Activated naive CD4-positive, alpha-beta T cell treated with anti-CD3 and anti-CD28 coated beads, Interleukin-2, amount 10 ng/mL, durations not matched to agents 7 days and 5 days (primary cell): ENCODE results near the gene FMN2.

Source experiments
- CTCF ChIA-PET: fragments of 350-600 bp; sonication (Branson Sonifier 250); formaldehyde crosslinking; loops from one replicate; lab custom pipeline; 2021; ENCODE audit warnings: antibody characterized with exemption; lab: Charles Lee
- DNase-seq: peaks from one replicate; pipeline ENCODE4 v3.0.0-alpha.2; 2020
- H3K27ac Mint-ChIP-seq: one replicate; pipeline ENCODE4 v1.8.0; 2021; ENCODE audit warnings: mild to moderate bottlenecking, moderate library complexity, mixed read lengths
- H3K27me3 Mint-ChIP-seq: one replicate; pipeline ENCODE4 v1.8.0; 2021; ENCODE audit warnings: mild to moderate bottlenecking, mixed read lengths
- H3K36me3 Mint-ChIP-seq: one replicate; pipeline ENCODE4 v1.8.0; 2021; ENCODE audit warnings: mixed read lengths
- H3K4me1 Mint-ChIP-seq: one replicate; pipeline ENCODE4 v1.8.0; 2021; ENCODE audit warnings: mixed read lengths
- H3K4me3 Mint-ChIP-seq: one replicate; pipeline ENCODE4 v1.8.0; 2021; ENCODE audit warnings: mild to moderate bottlenecking, moderate library complexity, mixed read lengths
- H3K9me3 Mint-ChIP-seq: one replicate; pipeline ENCODE4 v1.8.0; 2021; ENCODE audit warnings: mixed read lengths

The FMN2 gene

GRCh38 chr1:240362046-240362445, 270.4 kb downstream of the FMN2 start:
- DNase-seq = no peak
- no peaks in the 10 kb centered on the region for H3K4me1 Mint-ChIP-seq
- CTCF ChIA-PET = no interaction called here

DNA sequence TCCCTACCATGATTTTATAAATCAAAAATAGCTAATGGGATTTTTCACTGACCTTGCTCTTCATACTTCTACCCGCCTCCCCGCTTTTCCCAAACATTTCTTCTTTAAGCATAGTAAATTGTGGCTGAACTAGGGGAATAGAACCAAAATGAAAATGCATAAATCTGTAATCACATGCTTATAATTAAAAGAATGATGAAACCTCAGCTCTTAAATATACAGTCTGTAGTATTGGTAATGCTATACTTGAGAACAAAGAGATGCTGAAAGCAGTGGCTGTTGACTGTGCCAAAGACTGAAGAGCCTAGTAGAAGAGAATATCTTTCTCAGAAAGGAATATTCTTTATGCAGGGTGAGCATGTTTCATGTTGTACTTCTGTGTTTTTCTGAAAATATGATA, 271.1 kb downstream of the FMN2 start:
- Mint-ChIP-seq H3K9me3 (peaks cover 7% of the 10 kb centered on the region), H3K4me3 (no peak overlapping the region), H3K27me3 (no peaks in the 10 kb centered on the region), H3K27ac (no peak overlapping the region), H3K36me3 (no peaks in the 10 kb centered on the region), H3K4me1 (no peaks in the 10 kb centered on the region)
- DNase-seq = no peak
- CTCF ChIA-PET = no interaction called here

More at GRCh38 chr1:240362046-240362445, 270.4 kb downstream of the FMN2 start:
- Mint-ChIP-seq H3K36me3 (no peaks in the 10 kb centered on the region), H3K27me3 (no peaks in the 10 kb centered on the region), H3K27ac (no peak overlapping the region), H3K4me3 (no peak overlapping the region), H3K9me3 (peaks cover 7% of the 10 kb centered on the region)

DNA sequence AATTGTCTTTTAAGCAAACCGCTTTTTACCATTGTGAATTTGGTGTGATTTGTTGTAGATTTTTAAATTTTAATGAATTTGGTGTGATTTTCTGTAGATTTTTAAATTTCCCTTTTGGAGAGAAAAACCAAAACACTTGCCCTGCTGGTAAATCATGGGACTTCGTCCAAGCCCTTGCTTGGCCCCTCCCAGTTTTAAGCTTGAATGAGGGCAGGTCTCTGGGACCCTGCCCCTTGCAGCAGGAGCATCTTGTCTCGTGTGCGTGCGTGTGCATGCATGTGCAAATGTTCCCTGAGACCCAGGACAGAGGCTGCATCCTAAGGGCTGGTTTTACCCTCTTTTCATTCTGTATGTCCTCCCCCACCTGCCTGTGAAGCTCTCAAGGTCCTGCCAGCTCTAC, 271.6 kb downstream of the FMN2 start:
- Mint-ChIP-seq H3K36me3 (no peaks in the 10 kb centered on the region), H3K4me3 (no peak overlapping the region), H3K9me3 (peaks cover 7% of the 10 kb centered on the region), H3K4me1 (no peaks in the 10 kb centered on the region), H3K27ac (no peak overlapping the region), H3K27me3 (no peaks in the 10 kb centered on the region)
- DNase-seq = no peak
- CTCF ChIA-PET = no interaction called here

DNA sequence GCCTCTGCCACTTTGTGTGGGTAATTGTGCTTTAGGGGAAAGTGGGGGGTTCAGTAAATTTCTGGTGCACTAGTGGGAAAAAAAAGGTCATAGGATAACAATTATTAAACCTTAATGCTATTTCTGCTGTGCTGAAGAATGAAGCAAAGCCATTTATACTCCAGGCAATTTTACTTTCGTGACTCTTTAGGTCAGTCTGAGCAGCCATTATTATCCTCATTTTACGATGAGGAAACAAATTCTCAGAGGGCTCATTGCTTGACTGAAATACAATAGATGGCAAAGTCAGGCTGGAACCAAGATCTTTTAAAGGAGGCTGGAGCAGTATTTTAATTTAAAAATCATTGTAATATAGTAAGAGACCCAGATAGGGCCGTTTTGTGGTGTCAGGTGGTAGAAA, 272.2 kb downstream of the FMN2 start:
- Mint-ChIP-seq H3K4me3 (no peak overlapping the region), H3K36me3 (no peaks in the 10 kb centered on the region), H3K4me1 (no peaks in the 10 kb centered on the region), H3K9me3 (peaks cover 8% of the 10 kb centered on the region), H3K27ac (no peak overlapping the region), H3K27me3 (no peaks in the 10 kb centered on the region)
- CTCF ChIA-PET = no interaction called here
- DNase-seq = no peak

DNA sequence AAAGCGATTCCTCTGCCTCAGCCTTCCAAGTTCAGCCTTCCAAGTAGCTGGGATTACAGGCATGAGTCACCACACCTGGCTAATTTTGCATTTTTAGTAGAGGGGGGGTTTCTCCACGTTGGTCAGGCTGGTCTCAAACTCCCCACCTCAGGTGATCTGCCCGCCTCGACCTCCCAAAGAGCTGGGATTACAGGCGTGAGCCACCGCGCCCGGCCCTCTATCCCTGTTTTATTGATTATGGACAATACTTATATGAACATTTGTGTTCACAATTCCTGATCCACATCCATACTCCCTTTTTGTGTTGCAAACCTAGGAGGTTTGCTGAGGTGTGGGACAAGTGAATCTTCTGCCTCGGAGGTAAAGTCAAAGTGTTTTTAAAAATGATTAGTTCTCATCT, 275.0 kb downstream of the FMN2 start:
- CTCF ChIA-PET = no interaction called here
- no peak for DNase-seq
- Mint-ChIP-seq H3K27me3 (no peaks in the 10 kb centered on the region), H3K36me3 (no peaks in the 10 kb centered on the region), H3K4me3 (no peak overlapping the region), H3K4me1 (no peaks in the 10 kb centered on the region), H3K27ac (no peak overlapping the region), H3K9me3 (peaks cover 5% of the 10 kb centered on the region)

- no peaks in the 10 kb centered on the region for H3K4me1 Mint-ChIP-seq
- CTCF ChIA-PET = no interaction called here
- H3K27me3 Mint-ChIP-seq = no peaks in the 10 kb centered on the region
- H3K4me3 Mint-ChIP-seq = no peak overlapping the region
- no peak for DNase-seq
- H3K9me3 Mint-ChIP-seq = peaks cover 14% of the 10 kb centered on the region
- H3K36me3 Mint-ChIP-seq = no peaks in the 10 kb centered on the region
- H3K27ac Mint-ChIP-seq = no peak overlapping the region
Measured at GRCh38 chr1:240385551-240385950, 293.9 kb downstream of the FMN2 start.

- Mint-ChIP-seq H3K4me3 (no peak overlapping the region), H3K27me3 (no peaks in the 10 kb centered on the region), H3K27ac (no peak overlapping the region), H3K36me3 (no peaks in the 10 kb centered on the region), H3K9me3 (peaks cover 9% of the 10 kb centered on the region), H3K4me1 (no peaks in the 10 kb centered on the region)
- CTCF ChIA-PET = interaction anchor here (0.8 kb wide), 1 partner anchor 123 kb away, joined by 3 read pairs; no protein-coding TSS in a partner anchor
- DNase-seq = no peak
Measured at GRCh38 chr1:240385985-240386978, 294.6 kb downstream of the FMN2 start.

DNA sequence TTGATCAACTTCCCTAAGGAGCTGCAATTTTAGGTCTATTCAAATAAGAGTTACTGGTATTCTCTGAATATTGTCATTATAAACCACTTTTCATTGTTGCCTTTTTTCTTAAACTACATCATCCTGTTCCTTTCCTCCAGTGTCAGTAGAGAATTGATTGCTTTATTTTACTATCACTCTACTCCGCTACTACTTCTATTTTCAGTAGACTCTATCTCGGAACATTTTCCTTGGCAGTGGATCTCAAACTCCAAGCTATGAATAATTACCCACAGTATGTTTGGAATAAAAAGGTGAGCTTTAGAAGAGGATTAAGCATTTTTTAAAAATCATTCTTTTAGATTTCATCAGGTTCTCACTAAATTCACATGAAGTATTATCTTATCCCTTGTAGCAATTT, 295.4 kb downstream of the FMN2 start:
- H3K27ac Mint-ChIP-seq = no peak overlapping the region
- no peak for DNase-seq
- no peak overlapping the region for H3K4me3 Mint-ChIP-seq
- H3K36me3 Mint-ChIP-seq = no peaks in the 10 kb centered on the region
- CTCF ChIA-PET = interaction anchor here (0.8 kb wide), 1 partner anchor 124 kb away, joined by 3 read pairs; no protein-coding TSS in a partner anchor
- H3K9me3 Mint-ChIP-seq = peaks cover 6% of the 10 kb centered on the region
- no peaks in the 10 kb centered on the region for H3K27me3 Mint-ChIP-seq
- no peaks in the 10 kb centered on the region for H3K4me1 Mint-ChIP-seq

DNA sequence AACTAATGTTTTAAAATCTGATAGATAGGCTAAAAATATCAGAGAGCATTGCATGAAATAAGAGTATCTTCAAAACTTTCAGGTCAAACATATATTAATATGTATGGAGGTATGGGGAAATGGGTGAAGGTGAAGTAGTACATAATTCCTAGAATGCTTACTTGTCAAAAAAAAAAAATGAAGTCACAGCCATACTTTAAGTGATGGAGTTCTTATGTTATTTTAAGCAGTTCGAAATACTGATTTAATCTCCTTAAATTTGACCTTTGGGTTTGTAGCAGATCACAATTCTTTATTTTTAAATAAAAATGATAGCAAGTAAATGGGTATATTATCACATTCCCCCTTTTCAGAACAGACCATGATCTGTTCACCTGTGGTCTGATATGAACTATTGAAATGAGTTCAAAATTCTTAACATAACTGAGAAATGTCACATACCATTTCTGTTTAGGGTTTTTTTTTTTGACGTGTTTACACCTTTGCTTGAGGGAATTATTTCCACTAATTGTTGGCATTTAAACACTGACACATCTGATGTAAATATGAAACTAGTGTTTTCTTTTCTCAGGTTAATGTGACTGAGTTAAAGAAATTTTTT, 300.1 kb downstream of the FMN2 start:
- no peaks in the 10 kb centered on the region for H3K4me1 Mint-ChIP-seq
- H3K27ac Mint-ChIP-seq = no peak overlapping the region
- CTCF ChIA-PET = no interaction called here
- no peak for DNase-seq
- no peaks in the 10 kb centered on the region for H3K27me3 Mint-ChIP-seq
- no peak overlapping the region for H3K4me3 Mint-ChIP-seq
- no peaks in the 10 kb centered on the region for H3K9me3 Mint-ChIP-seq
- no peaks in the 10 kb centered on the region for H3K36me3 Mint-ChIP-seq

GRCh38 chr1:240394353-240394752, 302.7 kb downstream of the FMN2 start:
- Mint-ChIP-seq H3K27me3 (no peaks in the 10 kb centered on the region), H3K27ac (no peak overlapping the region)
- CTCF ChIA-PET = interaction anchor here (0.6 kb wide), 1 partner anchor 545 kb away, joined by 3 read pairs; no protein-coding TSS in a partner anchor

DNA sequence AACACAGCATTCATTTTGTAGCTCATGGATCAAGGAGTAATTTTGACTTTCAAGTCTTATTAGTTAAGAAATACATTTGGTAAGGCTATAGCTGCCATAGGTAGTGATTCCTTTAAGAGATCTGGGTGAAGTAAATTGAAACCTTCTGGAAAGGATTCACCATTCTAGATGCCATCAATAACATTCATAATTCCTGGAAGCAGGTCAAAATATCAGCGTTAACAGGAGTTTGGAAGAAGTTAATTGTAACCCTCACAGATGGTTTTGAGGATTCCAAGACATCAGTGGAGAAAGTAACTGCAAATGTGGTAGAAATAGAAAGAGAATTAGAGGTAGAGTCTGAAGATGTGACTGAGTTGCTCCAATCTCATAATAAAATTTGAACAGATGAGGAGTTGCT, 303.7 kb downstream of the FMN2 start:
- no peak overlapping the region for H3K27ac Mint-ChIP-seq
- H3K27me3 Mint-ChIP-seq = no peaks in the 10 kb centered on the region
- CTCF ChIA-PET = interaction anchor here (0.6 kb wide), 1 partner anchor 544 kb away, joined by 3 read pairs; no protein-coding TSS in a partner anchor
- no peaks in the 10 kb centered on the region for H3K4me1 Mint-ChIP-seq
- no peak overlapping the region for H3K4me3 Mint-ChIP-seq
- no peak for DNase-seq
- no peaks in the 10 kb centered on the region for H3K9me3 Mint-ChIP-seq
- no peaks in the 10 kb centered on the region for H3K36me3 Mint-ChIP-seq

More at GRCh38 chr1:240394353-240394752, 302.7 kb downstream of the FMN2 start:
- Mint-ChIP-seq H3K4me3 (no peak overlapping the region), H3K9me3 (no peaks in the 10 kb centered on the region), H3K36me3 (no peaks in the 10 kb centered on the region), H3K4me1 (no peaks in the 10 kb centered on the region)
- no peak for DNase-seq

DNA sequence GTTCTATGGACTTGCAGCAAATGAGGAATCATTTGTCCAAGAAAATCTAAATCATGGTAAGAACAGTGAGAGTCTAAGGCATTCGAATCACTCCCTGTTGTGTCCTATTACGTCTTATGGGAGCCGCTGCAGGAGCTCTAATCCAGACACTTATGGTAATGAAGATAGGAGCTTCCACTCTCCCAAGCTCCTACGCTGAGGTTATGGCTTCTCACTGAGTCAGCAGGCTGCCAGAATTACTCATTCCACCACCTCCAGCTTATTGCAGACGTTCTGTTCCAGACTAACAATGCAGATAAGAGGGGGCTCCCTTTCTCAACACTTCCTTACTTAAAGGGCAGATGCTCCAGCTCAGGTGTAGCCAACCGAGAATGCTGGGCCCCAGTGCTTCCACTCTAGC, 307.7 kb downstream of the FMN2 start:
- Mint-ChIP-seq H3K4me3 (no peak overlapping the region), H3K9me3 (no peaks in the 10 kb centered on the region), H3K27me3 (no peaks in the 10 kb centered on the region), H3K4me1 (no peaks in the 10 kb centered on the region), H3K27ac (no peak overlapping the region), H3K36me3 (no peaks in the 10 kb centered on the region)
- CTCF ChIA-PET = no interaction called here
- DNase-seq = no peak

DNA sequence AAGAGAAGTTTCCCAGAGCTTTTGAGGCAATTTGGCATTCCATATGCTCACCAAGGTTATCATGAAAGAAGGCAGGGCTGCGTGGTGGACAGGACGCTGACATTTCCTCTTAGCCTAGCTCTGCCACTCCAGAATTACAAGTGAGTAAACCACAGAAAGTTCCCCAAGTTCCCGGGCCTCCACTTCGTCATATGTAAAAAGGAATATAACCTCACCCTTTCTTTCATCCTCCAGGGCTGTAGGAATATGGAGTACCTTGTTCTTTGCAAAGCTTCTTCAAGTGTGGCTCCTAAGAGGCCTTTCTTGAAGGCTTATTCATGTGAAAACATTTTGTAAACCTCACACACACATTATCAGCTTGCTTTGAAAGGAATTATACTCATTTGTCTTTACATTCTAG, 310.0 kb downstream of the FMN2 start:
- Mint-ChIP-seq H3K27me3 (no peaks in the 10 kb centered on the region), H3K9me3 (no peaks in the 10 kb centered on the region), H3K36me3 (no peaks in the 10 kb centered on the region), H3K27ac (no peak overlapping the region), H3K4me3 (no peak overlapping the region), H3K4me1 (no peaks in the 10 kb centered on the region)
- CTCF ChIA-PET = no interaction called here
- no peak for DNase-seq

GRCh38 chr1:240402326-240402725, 310.6 kb downstream of the FMN2 start:
- CTCF ChIA-PET = no interaction called here
- no peaks in the 10 kb centered on the region for H3K27me3 Mint-ChIP-seq
- no peak overlapping the region for H3K27ac Mint-ChIP-seq
- no peaks in the 10 kb centered on the region for H3K36me3 Mint-ChIP-seq
- H3K9me3 Mint-ChIP-seq = no peaks in the 10 kb centered on the region
- H3K4me3 Mint-ChIP-seq = no peak overlapping the region
- no peaks in the 10 kb centered on the region for H3K4me1 Mint-ChIP-seq
- no peak for DNase-seq

- CTCF ChIA-PET = no interaction called here
- Mint-ChIP-seq H3K9me3 (no peaks in the 10 kb centered on the region), H3K27me3 (no peaks in the 10 kb centered on the region), H3K4me1 (no peaks in the 10 kb centered on the region), H3K27ac (no peak overlapping the region), H3K4me3 (no peak overlapping the region), H3K36me3 (no peaks in the 10 kb centered on the region)
- no peak for DNase-seq
Measured at GRCh38 chr1:240404286-240404685, 312.6 kb downstream of the FMN2 start.
